ENCODE measurements around the gene RB1.
"Not testable (repeated sequence)": the region's sequence is repeated elsewhere in the genome, so short reads cannot be mapped to it uniquely, and the experiment has no call there.

The RB1 gene

DNA sequence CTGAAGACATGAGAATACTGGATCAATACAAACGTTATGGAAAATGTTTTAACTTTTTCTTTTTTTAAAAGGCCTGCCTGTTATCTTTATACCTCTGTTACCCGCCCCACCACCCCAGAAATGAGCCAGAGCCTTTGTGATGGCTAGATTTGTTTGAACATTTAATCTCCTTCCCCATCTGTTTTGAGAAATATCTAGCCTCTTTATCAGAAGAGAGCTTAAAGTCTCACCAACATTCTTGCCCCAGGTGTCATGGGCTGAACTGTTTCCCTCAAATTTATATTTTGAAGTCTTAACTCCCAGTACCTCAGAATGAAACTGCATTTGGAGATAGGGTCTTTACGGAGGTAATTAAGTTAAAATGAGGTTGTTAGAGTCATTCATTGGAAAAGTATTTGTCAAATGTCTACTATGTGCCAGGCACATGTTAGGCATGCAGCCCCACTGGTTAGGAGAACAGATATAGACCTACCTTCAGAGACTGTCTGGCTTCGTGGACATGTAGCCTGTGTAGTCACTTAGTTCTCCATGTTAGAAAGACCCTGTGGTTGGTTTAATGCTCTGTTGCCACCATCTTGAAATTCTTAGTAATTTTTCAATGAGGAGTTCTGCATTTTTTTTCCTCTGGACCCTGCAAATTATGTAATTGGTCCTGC is 6.3 kb upstream of the RB1 start:
- no peak for DNase-seq

DNA sequence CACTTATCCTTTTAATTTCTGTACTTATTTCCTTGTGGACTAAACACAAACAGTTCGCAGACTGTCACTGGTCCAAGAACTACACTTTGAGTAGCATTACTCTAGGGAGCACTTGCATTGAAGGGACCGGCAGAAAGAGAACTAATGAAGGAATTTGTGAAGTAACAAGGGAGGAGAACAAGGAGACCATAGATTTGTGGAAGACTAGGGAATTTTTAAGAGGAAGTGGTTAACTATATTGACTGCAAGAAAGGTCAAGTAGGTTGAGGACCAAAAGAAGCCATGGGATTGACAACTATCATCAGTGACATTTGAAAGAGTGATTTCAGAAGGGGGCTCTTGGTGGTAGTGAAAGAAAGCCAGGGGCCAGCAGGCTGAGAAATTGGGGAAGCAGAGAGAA is 4.0 kb upstream of the RB1 start:
- no peak for DNase-seq

DNA sequence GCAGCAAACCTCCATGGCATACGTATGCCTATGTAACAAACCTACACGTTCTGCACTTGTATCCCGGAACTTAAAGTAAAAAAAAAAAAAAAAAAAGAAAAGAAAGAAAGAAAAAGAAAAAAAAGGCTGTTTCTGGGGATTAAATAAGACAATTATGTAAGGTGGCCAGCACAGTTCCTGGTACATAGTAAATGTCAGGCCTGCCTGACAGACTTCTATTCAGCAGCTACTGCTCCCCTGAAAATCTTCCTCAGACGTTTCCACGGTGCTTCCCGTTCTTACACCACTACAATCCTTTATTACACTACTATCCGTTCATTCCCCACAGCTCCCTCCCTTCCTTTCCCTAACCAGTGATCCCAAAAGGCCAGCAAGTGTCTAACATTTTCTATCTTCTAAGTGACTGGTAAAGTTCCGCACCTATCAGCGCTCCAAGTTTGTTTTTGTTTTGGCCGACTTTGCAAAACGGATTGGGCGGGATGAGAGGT is 636 bp upstream of the RB1 start:
- DNase-seq = no peak

DNA sequence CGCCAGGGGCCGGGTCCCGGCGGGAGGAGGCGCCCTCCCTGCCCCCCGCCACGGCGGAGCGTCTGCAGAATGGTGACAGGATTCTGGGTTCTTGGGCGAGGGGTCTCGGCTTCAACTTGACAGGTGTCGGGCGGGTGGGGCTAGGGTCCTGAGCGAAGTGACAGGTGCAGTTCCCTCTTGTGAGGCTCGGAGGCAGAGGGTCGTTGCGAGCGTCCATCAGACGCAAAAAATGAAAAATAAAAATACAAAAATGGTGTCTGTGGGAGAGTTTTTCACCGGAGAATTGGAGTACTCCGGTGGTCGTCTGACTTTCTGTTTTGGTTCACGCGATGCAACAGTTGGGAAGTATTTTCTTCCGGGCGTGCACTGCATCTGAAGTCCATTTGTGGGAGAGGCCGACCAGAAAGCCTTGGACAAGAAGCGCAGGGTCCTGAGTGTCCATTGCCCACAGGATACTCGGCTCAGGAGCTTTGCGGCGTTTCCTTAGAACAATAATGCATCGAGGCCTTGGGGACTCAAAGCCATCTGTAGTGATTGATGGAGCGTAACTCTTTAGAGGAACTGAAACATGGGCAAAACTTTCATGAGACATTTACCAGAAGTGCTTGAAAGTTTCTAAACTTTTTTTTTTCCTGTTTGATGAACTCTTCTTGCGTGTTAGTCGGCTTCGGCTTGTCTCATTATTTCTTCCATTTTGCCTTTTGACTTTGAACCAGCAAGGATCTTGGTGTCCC is 759 bp downstream of the RB1 start:
- DNase-seq = peak in 7 of 56 donors; percentile 8 to 55 (median 32)

DNA sequence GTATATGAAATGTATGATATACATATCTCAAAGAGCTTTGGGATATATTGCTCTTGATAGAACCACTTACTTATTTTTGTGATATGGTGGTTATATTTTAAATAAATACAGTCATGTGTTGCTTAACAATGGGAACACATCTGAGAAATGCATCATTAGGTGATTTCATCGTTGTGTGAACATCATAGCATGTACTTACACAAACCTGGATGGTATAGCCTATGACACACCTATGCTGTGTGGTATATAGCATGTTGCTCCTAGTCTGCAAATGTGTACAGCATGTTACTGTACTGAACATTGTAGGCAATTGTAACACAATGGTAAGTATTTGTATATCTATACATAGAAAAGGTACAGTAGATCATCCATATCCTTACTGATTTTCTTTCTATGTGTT is 7.7 kb downstream of the RB1 start:
- no peak for DNase-seq

DNA sequence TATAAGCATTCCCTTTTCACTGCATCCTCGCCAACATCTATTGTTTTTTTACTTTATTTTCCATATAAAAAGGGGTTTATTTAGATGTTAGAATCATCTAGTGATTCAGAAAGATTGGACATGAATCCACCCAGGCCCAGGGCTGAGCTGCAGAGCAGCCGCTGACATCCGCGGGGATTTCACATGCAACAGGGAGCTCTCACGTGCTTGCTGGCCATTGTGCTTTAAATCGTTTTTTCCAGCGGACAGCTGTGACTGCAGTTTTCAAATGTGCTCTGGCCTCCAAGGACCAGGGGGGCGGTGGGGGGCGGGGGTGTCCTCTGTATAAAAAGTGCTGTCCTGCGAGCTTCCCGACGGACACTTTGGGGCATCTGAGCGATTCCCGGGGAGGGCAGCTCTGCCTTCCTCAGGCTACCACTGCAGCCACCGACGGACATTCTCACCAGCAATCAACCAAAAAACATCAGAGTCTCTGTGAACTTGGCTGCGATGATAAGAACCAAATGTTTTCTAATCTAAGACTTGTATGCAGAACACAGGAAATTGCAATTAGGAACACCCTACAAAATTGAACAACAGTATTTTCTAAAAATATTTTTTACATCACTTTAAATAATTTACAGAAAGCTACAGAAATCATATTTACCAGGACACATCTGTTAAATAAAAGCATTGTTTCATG is 12.6 kb downstream of the RB1 start:
- DNase-seq = no peak

DNA sequence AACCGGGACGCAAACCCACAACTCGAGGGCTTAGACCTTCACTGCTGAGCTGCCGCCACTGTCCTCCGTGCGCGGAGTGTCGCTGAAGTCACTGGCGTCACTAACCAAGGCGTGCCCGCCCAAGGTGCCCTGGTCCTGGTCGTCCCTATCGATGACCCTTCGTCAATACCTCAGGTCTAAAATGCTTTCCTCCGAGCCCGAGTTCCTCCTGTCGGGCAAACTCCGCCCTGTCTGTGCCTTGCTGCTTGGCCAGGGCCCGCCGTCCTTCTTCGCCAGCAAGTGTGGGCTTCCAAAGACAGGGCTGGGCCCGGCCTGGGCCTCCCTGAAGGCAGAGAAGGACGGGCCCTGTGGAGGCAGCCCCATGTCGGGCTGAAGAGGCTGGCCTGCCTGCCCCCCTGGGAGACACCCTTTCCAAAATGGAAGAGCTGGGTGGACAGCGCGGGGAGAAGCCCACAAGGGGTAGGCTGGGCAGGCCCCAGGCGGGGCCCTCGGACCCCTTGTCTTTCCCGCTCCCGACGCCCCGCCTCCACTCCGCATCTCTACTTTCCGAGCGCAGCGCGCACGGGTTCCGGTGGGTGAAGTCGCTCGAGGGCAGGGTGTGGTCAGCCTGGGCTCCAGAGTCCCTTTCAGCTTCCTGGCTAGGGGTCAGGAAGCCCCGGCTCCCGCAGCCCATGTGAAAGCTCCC is 13.4 kb downstream of the RB1 start:
- DNase-seq = no peak

DNA sequence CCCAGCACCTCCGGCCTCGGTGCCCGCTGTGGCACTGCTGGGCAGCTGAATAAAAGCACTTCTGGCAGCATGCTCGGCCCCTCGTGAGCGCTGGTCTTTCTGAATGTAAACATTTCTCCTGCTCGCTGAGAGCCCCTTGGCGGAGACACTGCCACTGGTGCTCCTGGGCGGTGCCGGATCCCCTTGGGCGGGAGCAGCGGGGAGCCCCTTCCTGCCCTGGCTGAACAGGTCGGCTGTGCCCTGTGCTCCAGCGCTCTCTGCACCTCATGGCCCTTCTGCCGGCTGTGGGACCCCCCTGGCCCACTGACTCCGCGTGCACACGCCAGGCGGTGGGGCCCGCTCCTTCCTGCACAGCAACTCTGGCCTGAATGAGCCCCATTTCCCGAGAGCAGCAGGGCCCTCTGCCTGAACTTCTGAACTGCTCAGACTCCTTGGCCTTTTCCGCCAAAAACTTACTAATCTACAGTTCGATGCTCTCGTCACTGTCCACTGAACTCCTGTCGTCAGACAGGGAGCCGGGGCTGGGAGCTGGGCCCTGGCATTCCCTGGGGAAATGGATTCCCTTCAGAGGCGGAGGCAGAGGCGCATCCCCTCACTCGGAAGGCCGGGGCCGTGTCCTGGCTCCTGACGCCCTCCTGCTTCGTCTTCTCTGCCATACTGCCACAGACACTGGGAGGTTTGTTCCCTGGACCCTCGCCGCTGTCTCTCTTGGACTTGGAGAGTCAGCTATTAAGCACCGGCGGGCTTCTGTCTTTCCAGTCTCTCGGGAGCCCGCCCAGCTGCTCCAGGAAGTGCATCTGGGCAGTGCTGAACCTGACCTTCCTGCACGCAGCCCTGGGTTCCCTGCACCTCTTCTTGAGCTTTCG is 14.2 kb downstream of the RB1 start:
- no peak for DNase-seq

DNA sequence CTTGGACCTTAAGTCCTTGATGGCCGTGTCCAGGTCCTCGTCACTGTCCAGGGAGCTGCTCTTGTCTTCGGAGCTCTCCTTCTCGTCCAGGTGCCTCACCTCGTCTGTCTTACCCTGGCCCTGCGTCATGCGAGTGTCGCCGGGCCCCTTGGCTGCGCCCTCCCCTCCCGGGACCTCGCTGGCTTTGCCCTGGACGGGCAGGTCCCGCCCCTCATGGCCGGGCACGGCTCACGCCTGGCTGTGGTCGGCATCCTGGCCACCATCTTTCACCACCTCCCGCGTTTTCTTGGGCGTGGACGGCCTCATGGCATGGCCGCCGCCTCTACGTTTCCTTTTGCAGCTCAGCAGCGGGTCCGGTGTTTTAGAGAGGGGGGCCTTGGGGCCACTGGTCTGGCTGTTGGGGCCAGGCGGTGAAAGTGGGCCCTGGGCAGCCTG is 14.8 kb downstream of the RB1 start:
- no peak for DNase-seq

DNA sequence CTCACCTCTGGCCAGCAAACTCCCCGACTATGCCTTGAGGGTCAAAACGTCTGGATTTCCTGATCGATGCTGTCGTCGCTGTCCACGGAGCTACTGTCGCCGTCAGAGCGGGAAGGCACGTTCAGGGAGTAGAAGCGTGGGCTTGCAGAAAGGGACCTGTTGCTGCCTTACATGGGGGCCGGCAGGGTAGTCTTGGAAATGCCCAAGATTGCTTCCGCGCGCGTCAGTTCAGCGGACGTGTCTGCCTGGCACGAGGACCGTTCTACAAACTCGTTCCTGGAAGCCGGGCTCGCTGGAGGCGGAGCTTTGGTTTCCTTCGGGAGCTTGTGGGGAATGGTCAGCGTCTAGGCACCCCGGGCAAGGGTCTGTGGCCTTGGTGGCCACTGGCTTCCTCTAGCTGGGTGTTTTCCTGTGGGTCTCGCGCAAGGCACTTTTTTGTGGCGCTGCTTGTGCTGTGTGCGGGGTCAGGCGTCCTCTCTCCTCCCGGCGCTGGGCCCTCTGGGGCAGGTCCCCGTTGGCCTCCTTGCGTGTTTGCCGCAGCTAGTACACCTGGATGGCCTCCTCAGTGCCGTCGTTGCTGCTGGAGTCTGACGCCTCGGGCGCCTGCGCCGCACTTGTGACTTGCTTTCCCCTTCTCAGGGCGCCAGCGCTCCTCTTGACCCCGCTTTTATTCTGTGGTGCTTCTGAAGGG is 15.4 kb downstream of the RB1 start:
- DNase-seq = no peak

DNA sequence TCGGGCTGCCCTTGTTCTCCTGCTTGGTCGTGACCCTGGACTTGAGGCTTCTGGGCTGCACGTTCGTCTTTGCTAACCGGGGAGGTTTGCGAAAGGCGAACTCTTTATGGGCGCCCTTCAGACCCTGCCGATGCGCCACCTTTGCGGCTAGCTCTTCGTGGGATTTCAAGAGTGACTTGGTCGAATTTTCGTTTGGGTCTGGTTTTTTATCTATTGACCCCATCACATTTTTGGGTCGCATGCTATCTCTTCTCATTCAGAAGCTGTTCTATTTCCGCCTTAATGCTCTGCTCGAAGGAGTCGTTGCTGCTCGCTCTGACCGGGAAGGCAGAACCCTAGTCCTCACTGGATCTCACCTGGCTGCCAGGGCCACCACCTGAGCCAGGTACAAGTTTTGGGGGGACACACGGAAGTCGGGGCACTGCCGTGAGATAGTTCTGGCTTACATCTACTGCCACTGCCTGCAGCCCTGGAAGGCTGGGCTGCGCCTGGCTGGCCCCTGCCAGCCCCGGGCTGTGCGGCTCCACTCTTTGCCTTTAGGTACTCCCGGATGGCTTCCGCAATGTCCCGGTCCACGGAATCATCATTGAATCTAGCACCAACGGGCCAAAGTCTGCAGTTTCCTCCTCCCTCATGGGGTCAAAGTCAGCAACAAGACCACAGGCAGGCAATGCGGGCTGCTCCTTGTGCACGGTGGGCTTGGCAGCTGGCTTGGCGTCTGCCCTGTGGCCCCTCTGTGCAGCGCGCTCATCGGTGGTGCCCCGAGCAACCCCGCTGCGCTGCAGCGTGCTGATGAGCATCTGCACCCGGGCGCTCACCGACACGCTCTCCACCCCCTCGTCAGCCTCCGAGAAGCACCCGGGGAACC is 16.2 kb downstream of the RB1 start:
- DNase-seq = no peak

DNA sequence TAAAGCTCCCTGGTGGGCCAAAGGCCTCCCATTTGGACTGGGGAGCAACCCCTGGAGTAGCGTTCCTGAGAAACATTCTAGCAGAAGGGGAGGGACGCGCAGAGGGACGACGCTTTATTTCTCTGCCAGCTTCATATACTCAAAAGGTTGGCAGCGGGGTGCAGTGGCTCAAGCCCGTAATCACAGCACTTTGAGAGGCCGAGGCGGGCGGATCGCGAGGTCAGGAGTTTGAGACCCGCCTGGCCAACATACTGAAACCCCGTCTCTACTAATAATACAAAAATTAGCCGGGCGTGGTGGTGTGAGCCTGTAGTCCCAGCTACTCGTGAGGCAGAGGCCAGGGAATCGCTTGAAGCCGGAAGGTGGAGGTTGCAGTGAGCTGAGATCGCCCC is 16.8 kb downstream of the RB1 start:
- DNase-seq = no peak

DNA sequence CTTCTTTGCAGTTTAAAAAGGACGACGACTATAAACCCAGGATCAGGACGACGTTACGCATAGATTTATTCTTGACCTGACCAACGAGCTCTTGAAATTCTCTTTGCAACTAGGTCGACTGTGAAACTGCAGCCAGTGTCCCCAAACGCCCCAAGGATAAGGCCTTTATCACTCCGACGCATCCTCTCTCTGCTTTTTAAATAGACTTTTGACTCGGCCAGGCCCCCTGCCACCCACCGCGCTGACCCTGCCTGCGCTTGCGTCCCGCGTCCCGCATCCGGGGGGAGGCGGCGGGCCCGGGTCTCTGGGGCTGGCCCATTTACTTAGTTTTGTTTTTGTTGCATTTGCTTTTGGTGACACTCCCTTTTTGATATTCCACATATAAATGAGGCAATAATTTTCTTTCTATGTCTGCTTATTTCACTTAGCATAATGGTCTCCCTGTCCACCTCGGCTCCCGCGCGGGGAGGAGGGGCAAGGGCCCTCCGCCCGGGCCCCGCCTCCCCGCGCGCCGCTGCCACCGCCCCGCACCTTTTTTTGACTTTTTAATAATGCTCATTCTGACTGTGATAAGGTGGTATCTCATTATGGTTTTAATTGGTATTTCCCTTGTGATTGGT is 17.4 kb downstream of the RB1 start:
- DNase-seq = no peak

DNA sequence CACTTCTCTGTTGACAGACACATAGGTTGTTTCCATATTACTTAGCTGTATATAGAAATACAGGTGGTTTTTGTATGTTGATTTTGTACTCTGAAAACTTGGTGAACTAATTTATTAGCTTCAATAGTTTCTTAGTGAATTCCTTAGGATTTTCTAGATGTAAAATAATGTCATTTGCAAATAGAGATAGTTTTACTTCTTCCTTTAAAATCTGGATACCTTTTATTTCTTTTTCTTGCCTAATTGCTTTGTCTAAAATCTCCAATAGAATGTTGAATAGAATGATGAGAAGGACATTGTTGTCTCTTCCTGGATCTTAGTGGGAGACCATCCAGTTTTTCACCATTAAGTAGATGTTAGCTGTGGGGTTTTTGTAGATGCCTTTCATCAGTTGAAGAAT is 18.7 kb downstream of the RB1 start:
- no peak for DNase-seq

DNA sequence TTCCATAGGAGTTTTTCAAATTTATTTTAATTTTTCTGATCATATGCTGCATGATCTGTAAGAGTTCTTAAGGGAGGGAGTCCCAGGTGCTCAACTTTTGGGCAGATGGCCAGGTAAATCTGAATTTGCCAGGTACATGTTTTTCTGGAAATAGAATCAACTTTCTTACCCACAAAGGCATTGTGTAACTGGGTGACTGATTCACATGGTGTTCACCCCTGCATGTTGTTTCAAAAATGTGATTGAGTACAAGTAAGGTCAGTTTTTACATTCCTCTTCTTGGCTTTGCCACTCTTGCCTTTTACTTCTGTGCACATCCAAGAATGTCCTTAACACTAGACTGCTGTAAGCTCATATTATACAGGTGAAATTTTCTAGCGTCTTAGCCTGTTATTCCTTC is 30.4 kb downstream of the RB1 start:
- no peak for DNase-seq

DNA sequence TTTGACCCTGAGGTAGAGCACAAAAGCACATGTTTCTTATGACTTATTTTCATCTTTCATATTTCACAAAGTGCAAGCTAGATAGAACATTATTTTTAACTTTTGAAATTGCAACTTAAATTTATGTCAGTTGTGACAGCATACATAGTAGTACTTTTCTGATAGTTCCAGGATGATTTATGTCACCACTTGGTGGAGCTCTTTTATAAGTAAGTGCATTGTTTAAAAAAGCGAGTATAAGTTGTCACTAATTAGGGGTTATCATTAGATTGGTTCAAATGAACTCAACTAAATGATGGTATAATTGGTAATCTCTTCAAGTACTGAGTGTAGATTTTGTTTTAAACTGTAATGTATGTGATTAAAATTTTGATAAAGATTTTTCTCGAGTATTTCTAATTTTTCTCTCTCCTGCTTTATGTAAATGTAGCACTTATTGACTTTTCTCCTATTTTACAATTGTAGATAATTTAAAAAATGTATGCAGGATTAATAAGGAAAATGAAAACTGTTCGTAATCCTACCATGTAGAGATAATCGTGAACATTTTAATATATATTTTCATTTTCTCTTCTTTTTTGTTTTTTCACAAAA is 31.1 kb downstream of the RB1 start:
- no peak for DNase-seq

DNA sequence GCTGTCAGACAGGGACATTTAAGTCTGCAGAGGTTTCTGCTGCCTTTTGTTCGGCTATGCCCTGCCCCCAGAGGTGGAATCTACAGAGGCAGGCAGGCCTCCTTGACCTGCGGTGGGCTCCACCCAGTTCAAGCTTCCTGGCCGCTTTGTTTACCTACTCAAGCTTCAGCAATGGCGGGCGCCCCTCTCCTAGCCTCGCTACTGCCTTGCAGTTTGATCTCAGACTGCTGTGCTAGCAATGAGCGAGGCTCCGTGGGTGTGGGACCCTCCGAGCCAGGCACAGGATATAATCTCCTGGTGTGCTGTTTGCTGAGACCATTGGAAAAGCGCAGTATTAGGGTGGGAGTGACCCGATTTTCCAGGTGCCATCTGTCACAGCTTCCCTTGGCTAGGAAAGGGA is 35.6 kb downstream of the RB1 start:
- DNase-seq = not testable (repeated sequence)

DNA sequence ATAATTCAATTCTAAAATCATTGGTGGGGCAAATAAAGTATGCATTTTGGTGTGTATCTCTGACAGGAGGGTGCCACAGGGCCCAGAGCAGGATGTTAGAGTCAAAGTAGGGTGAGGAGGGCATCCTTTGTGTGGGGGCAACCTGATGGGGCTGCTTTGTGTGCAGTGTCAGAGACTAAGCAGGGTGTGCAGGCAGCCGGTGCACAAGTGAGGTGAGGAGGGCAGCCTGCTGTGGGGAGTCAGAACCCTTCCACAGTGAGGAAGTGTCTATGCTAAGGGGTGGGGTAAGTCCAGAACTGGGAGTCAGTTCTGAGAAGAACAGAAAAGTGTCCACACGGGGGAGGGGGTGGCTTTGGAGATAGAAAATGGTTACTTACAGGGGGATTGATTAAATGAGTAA is 40.7 kb downstream of the RB1 start:
- no peak for DNase-seq
